ENCODE data around the gene FAM171A2.
"Not testable (repeated sequence)": the region's sequence is repeated elsewhere in the genome, so short reads cannot be mapped to it uniquely, and the experiment has no call there.

The FAM171A2 gene

GRCh38 chr17:44383363-44383762 is 19.7 kb upstream of the FAM171A2 start:
- no peak for DNase-seq (ENCODE audit: low read depth)

DNA sequence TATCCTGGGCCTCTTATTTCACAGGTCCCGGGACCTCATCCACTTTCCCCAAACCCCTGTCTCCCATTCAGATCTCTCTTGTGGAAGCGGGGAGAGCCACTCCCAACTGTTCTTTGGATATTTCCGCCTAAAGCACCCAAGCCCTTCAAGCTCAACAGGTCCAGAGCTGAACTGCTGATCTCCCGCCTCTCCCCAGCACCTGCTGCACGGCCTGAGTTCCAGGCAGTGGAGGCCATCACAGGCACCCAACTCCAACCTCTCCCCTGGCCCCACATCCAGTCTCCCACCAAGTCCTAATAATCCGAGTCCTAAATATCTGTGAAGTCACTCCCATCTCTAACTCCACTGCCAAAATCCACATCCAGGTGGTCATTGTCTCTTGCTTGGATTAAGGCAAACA is 19.3 kb upstream of the FAM171A2 start:
- DNase-seq (ENCODE audit: low read depth) = no peak

DNA sequence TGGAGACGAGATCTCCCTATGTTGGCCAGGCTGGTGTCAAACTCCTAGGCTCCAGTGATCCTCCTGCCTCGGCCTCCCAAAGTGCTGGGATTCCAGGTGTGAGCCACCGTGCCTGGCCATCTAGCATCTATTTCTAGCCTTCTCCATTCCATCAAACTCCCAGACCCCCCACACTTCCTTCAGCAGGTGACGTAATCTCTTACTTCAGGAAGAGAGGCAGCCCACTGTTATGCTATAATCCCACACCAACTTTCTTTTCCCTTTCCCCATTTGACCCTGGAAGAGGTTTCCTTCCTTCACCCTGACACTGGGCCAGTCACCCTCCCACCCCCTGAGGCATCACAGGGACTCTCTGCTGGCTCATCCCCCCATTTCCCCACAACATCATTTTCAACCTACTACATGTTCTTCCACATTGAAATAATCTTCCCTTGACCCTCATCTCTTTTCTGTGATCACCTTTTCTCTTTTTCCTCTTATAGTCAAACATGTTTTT is 18.2 kb upstream of the FAM171A2 start:
- no peak for DNase-seq (ENCODE audit: low read depth)

- DNase-seq (ENCODE audit: low read depth) = no peak
Measured at GRCh38 chr17:44380767-44381166, 17.1 kb upstream of the FAM171A2 start.

- DNase-seq (ENCODE audit: low read depth) = no peak
Measured at GRCh38 chr17:44379887-44380286, 16.2 kb upstream of the FAM171A2 start.

DNA sequence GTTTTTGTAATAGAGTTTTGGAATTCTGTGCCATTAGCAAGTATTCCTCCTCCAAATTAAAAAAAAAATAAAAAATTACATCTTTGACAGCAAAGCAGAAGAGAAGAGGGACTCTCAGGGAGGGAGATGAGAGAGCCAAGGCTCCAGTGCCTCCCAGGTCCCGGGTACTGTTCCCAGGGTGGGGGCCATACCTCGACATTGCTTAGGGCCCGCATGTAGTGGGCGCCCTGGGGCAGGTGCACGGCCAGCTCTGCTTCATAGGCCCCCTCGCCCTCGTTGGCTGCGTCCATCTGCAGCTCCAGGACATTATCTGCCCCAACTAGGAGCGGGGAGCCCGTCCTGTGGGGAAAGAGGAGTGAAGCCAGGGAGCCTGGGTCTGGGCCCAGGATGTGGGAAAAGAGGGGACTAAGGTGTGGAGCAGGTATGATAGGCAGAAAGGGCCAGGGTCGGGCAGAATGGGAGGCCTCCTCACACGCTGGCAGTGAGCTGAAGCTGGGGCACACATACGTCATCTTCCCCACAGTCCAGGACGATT is 14.6 kb upstream of the FAM171A2 start:
- DNase-seq (ENCODE audit: low read depth) = no peak

GRCh38 chr17:44376779-44377178 is 13.1 kb upstream of the FAM171A2 start:
- no peak for DNase-seq (ENCODE audit: low read depth)

- no peak for DNase-seq (ENCODE audit: low read depth)
Measured at GRCh38 chr17:44376124-44376523, 12.5 kb upstream of the FAM171A2 start.

DNA sequence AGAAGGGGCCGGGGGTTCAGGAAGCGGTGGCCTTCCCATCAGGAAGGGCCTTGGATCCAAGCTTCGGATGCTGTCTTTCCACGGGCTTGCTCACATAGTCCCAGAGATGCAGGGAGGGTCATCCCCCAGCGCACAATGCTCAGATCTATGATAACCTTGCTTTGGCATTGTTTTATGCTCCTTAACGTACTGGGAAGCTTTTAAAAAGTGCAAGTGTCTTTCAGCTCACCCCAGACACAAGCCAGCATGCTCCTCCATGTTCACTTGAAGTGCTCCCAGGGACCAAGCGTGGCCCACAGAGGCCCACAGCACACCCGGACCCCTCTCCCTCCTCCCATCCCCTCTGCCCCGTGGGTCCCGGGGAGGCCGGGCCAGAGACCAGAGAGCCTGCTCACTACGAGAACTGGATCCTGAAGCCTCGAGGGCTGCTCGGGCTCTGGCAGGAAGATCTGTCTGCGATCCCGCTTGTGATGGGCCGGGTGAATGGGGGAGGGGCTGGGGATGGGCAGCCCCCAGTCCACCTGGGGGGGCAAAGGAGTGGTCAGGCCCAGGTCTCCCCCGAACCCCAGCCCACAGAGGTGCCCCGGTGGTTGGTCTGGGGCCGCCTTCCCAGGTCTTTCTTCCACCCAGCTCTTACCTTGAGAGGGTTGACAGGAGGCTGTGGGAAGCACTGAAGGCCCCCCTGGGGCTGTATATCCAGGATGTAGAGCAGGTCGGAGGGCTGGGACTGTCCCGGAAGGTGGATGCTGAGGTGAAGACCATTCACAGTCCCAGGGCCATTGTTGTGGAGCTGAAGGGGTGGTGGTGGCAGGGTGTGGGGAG is 11.8 kb upstream of the FAM171A2 start:
- no peak for DNase-seq (ENCODE audit: low read depth)

GRCh38 chr17:44374306-44375195 is 10.9 kb upstream of the FAM171A2 start:
- no peak for DNase-seq (ENCODE audit: low read depth)

DNA sequence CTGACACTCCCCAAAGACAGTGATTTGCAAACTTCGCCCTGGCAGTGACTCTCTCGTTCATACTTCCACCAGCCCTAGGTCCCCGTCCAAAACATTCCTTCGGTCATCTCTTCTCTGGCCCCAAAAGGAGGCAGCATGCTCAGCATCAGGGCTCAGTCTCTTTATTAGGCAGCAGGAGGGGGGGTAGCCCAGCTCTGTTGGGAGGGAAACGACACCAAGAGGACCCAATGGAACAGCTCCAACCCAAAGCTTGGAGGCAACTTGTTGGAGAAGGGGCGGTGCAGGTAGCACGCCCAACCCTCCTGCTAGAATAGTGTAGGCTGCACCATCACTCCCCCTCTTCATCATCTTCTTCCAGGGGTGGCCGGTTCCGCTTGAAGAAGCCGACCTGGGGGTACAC is 8.4 kb upstream of the FAM171A2 start:
- no peak for DNase-seq (ENCODE audit: low read depth)

DNA sequence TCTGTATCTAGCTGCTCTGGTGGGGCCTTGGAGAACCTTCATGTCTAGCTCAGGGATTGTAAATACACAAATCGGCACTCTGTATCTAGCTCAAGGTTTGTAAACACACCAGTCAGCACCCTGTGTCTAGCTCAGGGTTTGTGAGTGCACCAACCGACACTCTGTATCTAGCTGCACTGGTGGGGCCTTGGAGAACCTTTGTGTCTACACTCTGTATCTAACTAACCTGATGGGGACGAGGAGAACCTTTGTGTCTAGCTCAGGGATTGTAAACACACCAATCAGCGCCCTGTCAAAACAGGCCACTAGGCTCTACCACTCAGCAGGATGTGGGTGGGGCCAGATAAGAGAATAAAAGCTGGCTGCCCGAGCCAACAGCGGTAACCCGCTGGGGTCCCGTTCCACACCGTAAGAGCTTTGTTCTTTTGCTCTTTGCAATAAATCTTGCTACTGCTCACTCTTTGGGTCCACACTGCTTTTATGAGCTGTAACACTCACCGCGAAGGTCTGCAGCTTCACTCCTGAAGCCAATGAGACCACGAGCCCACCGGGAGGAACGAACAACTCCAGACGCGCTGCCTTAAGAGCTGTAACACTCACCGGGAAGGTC is 5.9 kb upstream of the FAM171A2 start:
- not testable (repeated sequence) for DNase-seq (ENCODE audit: low read depth)

DNA sequence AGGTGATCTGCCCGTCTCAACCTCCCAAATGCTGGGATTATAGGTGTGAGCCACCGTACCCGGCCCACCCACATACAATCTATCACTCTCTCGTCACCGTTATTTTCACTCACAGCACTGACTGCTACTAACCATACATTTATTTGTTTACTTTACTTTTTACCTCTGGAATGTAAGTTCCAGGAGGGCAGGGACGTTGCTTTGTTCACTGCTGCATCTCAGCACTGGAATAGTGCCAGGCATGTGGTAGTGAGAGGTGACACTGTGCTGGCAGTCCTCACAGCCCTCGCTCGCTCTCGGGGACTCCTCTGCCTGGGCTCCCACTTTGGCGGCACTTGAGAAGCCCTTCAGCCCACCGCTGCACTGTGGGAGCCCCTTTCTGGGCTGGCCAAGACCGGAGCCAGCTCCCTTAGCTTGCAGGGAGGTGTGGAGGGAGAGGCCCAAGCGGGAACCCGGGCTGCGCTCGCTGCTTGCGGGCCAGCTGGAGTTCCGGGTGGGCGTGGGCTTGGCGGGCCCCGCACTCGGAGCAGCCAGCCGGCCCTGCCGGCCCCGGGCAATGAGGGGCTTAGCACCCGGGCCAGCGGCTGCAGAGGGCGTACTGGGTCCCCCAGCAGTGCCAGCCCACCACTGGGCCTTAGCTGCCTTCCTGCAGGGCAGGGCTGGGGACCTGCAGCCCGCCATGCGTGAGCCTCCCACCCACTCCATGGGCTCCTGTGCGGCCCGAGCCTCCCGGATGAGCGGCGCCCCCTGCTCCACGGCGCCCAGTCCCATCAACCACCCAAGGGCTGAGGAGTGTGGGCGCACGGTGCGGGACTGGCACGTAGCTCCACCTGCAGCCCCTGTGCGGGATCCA is 5.0 kb upstream of the FAM171A2 start:
- DNase-seq (ENCODE audit: low read depth) = not testable (repeated sequence)

DNA sequence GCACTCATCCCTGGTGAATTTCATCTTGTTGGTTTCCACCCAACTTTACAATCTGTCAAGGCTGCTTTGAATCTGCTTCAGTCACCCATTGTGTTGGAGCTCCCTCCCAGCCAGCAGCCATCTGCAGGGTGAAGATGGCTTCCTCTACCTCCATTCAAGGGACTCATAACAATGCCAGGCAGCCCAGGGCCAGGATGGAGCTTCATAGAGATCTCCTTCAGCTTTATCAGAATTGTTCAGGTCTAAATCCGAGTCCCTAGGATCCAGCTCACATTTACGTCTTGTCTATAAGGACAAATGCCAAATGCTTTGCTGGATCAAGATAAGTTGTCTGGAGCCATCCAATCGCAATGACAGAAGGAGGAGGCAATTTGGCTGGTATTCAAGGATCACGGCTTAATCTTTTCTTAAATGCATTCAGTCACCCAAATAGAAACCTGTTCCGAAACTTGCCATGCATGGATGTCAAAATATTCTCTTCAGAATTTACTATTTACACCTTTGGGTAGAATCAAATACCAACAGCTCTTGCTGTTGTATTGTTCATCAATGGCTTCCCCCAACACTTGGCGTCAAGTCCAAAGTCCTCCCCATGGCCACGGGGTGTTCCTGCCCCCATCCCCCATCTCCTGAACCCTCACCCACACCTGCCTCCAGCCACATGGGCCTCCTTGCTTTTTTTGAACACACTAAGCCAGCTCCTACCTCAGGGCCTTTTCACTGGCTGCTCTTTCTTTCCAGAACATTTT is 3.8 kb upstream of the FAM171A2 start:
- DNase-seq (ENCODE audit: low read depth) = no peak

DNA sequence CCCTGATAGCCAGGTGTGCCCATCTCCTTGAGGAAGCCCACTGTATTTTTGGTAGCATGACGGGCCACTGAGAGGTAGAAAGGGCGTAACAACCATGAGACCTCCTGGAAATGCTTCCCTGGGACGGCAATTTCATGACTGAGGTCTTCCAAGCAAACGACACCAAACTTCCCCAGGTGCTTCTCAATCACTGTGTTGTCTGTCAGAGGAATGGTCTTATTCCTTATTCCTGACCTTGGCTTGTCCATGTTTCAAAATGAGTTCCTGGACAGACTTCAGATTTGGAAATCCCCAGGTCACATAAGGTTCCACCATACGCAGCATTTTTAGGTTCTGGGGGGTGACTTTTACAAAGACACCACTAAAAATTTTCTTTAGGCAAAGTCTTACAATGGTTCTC is 1.4 kb upstream of the FAM171A2 start:
- DNase-seq (ENCODE audit: low read depth) = not testable (repeated sequence)

DNA sequence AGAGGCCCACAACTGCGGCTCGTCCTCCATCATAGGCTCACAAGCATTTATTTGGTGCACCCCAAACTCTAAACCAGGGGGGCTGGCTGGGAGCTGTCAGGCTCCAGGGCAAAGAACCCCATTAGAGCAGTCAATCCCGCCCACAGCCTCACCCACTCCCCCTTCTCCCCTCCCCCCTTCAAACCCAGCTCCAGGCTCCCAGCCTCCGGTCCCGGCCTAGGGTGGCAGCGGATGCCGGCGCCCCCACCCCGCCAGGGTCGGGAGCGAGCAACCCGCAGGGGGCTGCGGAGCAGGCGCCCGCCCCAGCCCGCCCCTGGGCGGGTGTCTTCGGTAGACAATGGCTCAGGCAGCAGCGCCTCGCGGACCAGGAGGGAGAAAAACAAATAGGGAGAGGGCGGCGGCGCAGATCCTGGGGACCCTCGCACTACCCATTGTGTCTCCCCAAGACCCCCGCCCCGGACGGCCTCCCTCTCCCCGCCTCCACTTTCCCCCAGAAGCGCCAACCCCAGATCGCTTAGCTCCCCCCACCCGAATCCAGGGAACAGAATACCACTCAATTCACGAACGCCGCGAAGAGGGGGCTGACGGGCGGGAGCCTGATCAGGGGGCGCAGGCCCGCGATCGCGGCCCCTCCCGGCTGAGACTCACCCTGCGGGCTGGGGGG is 572 bp downstream of the FAM171A2 start:
- DNase-seq (ENCODE audit: low read depth) = no peak

DNA sequence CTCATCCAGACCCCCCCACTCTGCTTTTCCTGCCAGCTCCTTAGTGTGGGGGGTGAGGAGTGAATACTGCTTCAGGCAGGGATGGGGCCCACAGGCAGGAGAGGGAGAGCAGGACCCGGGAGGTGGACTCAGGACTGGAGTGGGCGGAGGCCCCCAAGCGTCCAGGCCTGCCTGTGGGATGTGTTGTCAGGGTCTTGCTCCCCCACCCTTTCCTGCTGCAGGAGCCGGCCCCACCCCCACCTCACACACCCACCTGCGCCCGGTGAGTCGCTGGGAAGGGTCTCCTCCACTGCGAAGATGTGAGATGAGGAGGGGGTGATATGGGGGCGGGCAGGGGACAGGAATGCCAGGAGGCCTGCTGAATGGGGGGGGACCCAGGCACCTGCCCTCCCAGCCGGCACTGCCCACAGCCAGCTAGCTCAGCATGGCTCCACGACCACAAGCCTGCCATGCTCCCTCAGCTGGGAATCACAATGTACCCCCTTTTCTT is 1.1 kb downstream of the FAM171A2 start:
- DNase-seq (ENCODE audit: low read depth) = no peak

- DNase-seq (ENCODE audit: low read depth) = no peak
Measured at GRCh38 chr17:44361292-44362260, 2.1 kb downstream of the FAM171A2 start.

- no peak for DNase-seq (ENCODE audit: low read depth)
Measured at GRCh38 chr17:44360826-44361225, 2.8 kb downstream of the FAM171A2 start.
